Neural cell (in vitro differentiated cells): ENCODE results near the gene NFIA. TPM values are rescaled to one million over a fixed set of nuclear protein-coding genes. Genes with fewer than 3 reads are reported as not detected.

Source experiments
- H2AFZ ChIP-seq: fragments of 200-600, 300-800 bp; sonication (generic), shearing (Covaris generic); 2 replicates; pipeline ENCODE4 v1.6.0; 2014; ENCODE audit warnings: low read depth, mild to moderate bottlenecking, antibody characterized with exemption, low read length, moderate library complexity
- H3F3A ChIP-seq: fragments of 200-600 bp; shearing (Covaris generic); 2 replicates; pipeline ENCODE4 v1.6.1; 2016; ENCODE audit warnings: mild to moderate bottlenecking, moderate library complexity, mixed read lengths, antibody characterized with exemption, low read length; ENCODE audit not compliant: insufficient read depth, poor library complexity, severe bottlenecking
- H3K27ac ChIP-seq: fragments of 200-600, 300-800 bp; sonication (generic), shearing (Covaris generic); 2 replicates; pipeline ENCODE4 v1.5.1; 2014; ENCODE audit warnings: mild to moderate bottlenecking, low read length, moderate library complexity
- H3K27me3 ChIP-seq: fragments of 300-800, 200-600 bp; sonication (generic), shearing (Covaris generic); 2 replicates; pipeline ENCODE4 v1.6.0; 2014; ENCODE audit warnings: mild to moderate bottlenecking, low read depth, low read length, moderate library complexity; ENCODE audit not compliant: insufficient read depth
- H3K36me3 ChIP-seq: fragments of 300-800, 200-600 bp; sonication (generic), shearing (Covaris generic); 2 replicates; pipeline ENCODE4 v1.5.1; 2014; ENCODE audit warnings: mild to moderate bottlenecking, antibody characterized with exemption, low read length, moderate library complexity; ENCODE audit not compliant: insufficient read depth
- H3K4me2 ChIP-seq: fragments of 300-800, 200-600 bp; sonication (generic), shearing (Covaris generic); 2 replicates; pipeline ENCODE4 v1.6.0; 2014; ENCODE audit warnings: mild to moderate bottlenecking, low read length
- H3K4me3 ChIP-seq: fragments of 300-800, 200-600 bp; sonication (generic), shearing (Covaris generic); 2 replicates; pipeline ENCODE4 v1.5.1; 2014; ENCODE audit warnings: mild to moderate bottlenecking, low read length, moderate library complexity
- H3K79me2 ChIP-seq: fragments of 200-600 bp; shearing (Covaris generic); replicated peaks from 2 replicates; pipeline ENCODE4 v1.6.0; 2014; ENCODE audit warnings: mild to moderate bottlenecking, low read length, moderate library complexity; ENCODE audit not compliant: insufficient read depth
- H3K9ac ChIP-seq: fragments of 300-800, 200-600 bp; sonication (generic), shearing (Covaris generic); 2 replicates; pipeline ENCODE4 v1.6.1; 2016; ENCODE audit warnings: mild to moderate bottlenecking, low read length, mixed read lengths
- H3K9me2 ChIP-seq: fragments of 200-600 bp; shearing (Covaris generic); 2 replicates; pipeline ENCODE4 v1.6.1; 2016; ENCODE audit warnings: mild to moderate bottlenecking, low read length, mixed read lengths; ENCODE audit not compliant: insufficient read depth
- H3K9me3 ChIP-seq: fragments of 200-600, 300-800 bp; sonication (generic), shearing (Covaris generic); 2 replicates; pipeline ENCODE4 v1.6.1; 2016; ENCODE audit warnings: mild to moderate bottlenecking, mixed run types, low read length, moderate library complexity, mixed read lengths
- H4K20me1 ChIP-seq: fragments of 200-600 bp; shearing (Covaris generic); 2 replicates; pipeline ENCODE4 v1.6.1; 2016; ENCODE audit warnings: mild to moderate bottlenecking, mixed run types; ENCODE audit not compliant: insufficient read depth
- CTCF ChIP-seq: fragments of 450-650 bp; IDR thresholded peaks from 2 replicates; pipeline ENCODE4 v1.5.1; 2014; ENCODE audit warnings: antibody characterized with exemption, mild to moderate bottlenecking, moderate library complexity; ENCODE audit not compliant: poor library complexity, severe bottlenecking
- EP300 ChIP-seq: fragments of 450-650 bp; conservative IDR thresholded peaks from 2 replicates; pipeline ENCODE4 v1.6.1; 2014; ENCODE audit warnings: antibody characterized with exemption, mild to moderate bottlenecking, moderate library complexity; ENCODE audit not compliant: poor library complexity, severe bottlenecking
- EZH2 ChIP-seq: fragments of 200-600, 300-800 bp; shearing (Covaris generic), sonication (generic); IDR thresholded peaks from 2 replicates; pipeline ENCODE4 v1.6.1; 2014; ENCODE audit warnings: antibody characterized with exemption, low read length, borderline replicate concordance, mild to moderate bottlenecking; ENCODE audit not compliant: insufficient read depth, poor library complexity, severe bottlenecking
- MXI1 ChIP-seq: fragments of 450-650 bp; conservative IDR thresholded peaks from 2 replicates; pipeline ENCODE4 v1.6.1; 2014; ENCODE audit warnings: antibody characterized with exemption, mild to moderate bottlenecking; ENCODE audit not compliant: poor library complexity, severe bottlenecking
- POLR2AphosphoS5 ChIP-seq: IDR thresholded peaks from 2 replicates; pipeline ENCODE4 v1.6.1; 2012
- RAD21 ChIP-seq: fragments of 450-650 bp; conservative IDR thresholded peaks from 2 replicates; pipeline ENCODE4 v1.6.1; 2014; ENCODE audit warnings: antibody characterized with exemption, mild to moderate bottlenecking, moderate library complexity
- SMC3 ChIP-seq: fragments of 450-650 bp; conservative IDR thresholded peaks from 2 replicates; pipeline ENCODE4 v1.6.1; 2014; ENCODE audit warnings: antibody characterized with exemption, mild to moderate bottlenecking, moderate library complexity; ENCODE audit not compliant: poor library complexity
- TAF1 ChIP-seq: IDR thresholded peaks from 2 replicates; pipeline ENCODE4 v1.6.1; 2012; ENCODE audit warnings: low read depth
- polyA plus RNA-seq: library from polyadenylated mRNA; depleted of rRNA; stranded (reverse); fragments of >200 nt; gene quantifications from 2 replicates; pipeline ENCODE4 v1.2.3, GENCODE V29; 2014

NFIA gene
- polyA plus RNA-seq, 1 donor from 2014 or later = 0.47 TPM

- TF ChIP-seq RAD21 = no peak
- no peak for TF ChIP-seq MXI1
- no peak for TF ChIP-seq SMC3
- no peak for TF ChIP-seq TAF1
- Histone ChIP-seq H3K9me3 (no peaks in the 10 kb centered on the region), H3K4me2 (no peak overlapping the region), H4K20me1 (no peaks in the 10 kb centered on the region), H3K27me3 (no peaks in the 10 kb centered on the region), H3K9ac (no peak overlapping the region), H3K9me2 (no peaks in the 10 kb centered on the region), H3K4me3 (no peak overlapping the region), H3K79me2 (no peaks in the 10 kb centered on the region), H3K36me3 (no peaks in the 10 kb centered on the region), H2AFZ (no peak overlapping the region), H3F3A (no peaks in the 10 kb centered on the region), H3K27ac (no peak overlapping the region)
These were observed 421.9 kb downstream of the NFIA start for GRCh38 chr1:61504305-61504704.

- no peak overlapping the region for H3K4me3 ChIP-seq
- no peaks in the 10 kb centered on the region for H3K79me2 ChIP-seq
- no peak overlapping the region for H3K27ac ChIP-seq
- H2AFZ ChIP-seq = no peak overlapping the region
- no peak overlapping the region for H3K4me2 ChIP-seq
- H3K27me3 ChIP-seq = no peaks in the 10 kb centered on the region
- H3K9ac ChIP-seq = no peak overlapping the region
- no peak for TF ChIP-seq MXI1
- no peak for TF ChIP-seq EP300
- no peak for TF ChIP-seq RAD21
- TF ChIP-seq EZH2 = no peak
- H3K9me3 ChIP-seq = no peaks in the 10 kb centered on the region
- no peaks in the 10 kb centered on the region for H3K9me2 ChIP-seq
- H3F3A ChIP-seq = no peaks in the 10 kb centered on the region
- no peaks in the 10 kb centered on the region for H4K20me1 ChIP-seq
- H3K36me3 ChIP-seq = no peaks in the 10 kb centered on the region
These were observed 422.6 kb downstream of the NFIA start for GRCh38 chr1:61504852-61505390.

GRCh38 chr1:61506236-61506635 lies 423.9 kb downstream of the NFIA start:
- Histone ChIP-seq H3K9me3 (no peaks in the 10 kb centered on the region), H3K9ac (no peak overlapping the region), H3K27me3 (no peaks in the 10 kb centered on the region), H3F3A (no peaks in the 10 kb centered on the region), H3K27ac (no peak overlapping the region), H4K20me1 (no peaks in the 10 kb centered on the region), H3K9me2 (no peaks in the 10 kb centered on the region), H2AFZ (no peak overlapping the region), H3K4me2 (no peak overlapping the region), H3K4me3 (no peak overlapping the region), H3K36me3 (no peaks in the 10 kb centered on the region), H3K79me2 (no peaks in the 10 kb centered on the region)
- TF ChIP-seq EP300 = no peak
- no peak for TF ChIP-seq POLR2AphosphoS5
- no peak for TF ChIP-seq CTCF
